PC-3 (cell line): ENCODE data around the gene TMEM42. TPM values are rescaled to one million over a fixed set of nuclear protein-coding genes. Genes with fewer than 3 reads are reported as not detected.

Experiments
- ATAC-seq: fragments of 200-7000 bp; cut with Tn5 transposase; 2 replicates; pipeline ENCODE4 v1.9.1; 2020; ENCODE audit warnings: mild to moderate bottlenecking, moderate library complexity
- BruUV-seq: library from RNA; stranded (reverse); fragments of 400-500 nt; replicated peaks from 2 replicates; lab custom pipeline; 2021; lab: Mats Ljungman, UMichigan
- CTCF ChIA-PET: fragments of 300-600 bp; sonication (Branson Sonifier 250); formaldehyde crosslinking; loops from one replicate; lab custom pipeline; 2022; ENCODE audit warnings: antibody characterized with exemption; lab: Charles Lee
- POLR2A ChIA-PET: fragments of 300-600 bp; sonication (Branson Sonifier 250); formaldehyde crosslinking; loops from one replicate; lab custom pipeline; 2022; ENCODE audit warnings: antibody characterized with exemption; ENCODE audit not compliant: unreplicated experiment; lab: Charles Lee
- DNase-seq: peaks from one replicate; pipeline ENCODE4 v3.0.0-alpha.2; 2015
- H2AFZ ChIP-seq: fragments of 300-600 bp; sonication (generic); 2 replicates; pipeline ENCODE4 v1.6.0; 2016; ENCODE audit warnings: antibody characterized with exemption, low read length
- H3F3A ChIP-seq: fragments of 300-600 bp; sonication (generic); one replicate; pipeline ENCODE4 v1.6.0; 2017; ENCODE audit warnings: antibody characterized with exemption, low read length, control low read depth, mild to moderate bottlenecking; ENCODE audit not compliant: unreplicated experiment
- H3K27ac ChIP-seq: fragments of 300-600 bp; sonication (generic); 2 replicates; pipeline ENCODE4 v1.5.1; 2016; ENCODE audit warnings: mild to moderate bottlenecking, low read length
- H3K27me3 ChIP-seq: fragments of 300-600 bp; sonication (generic); 2 replicates; pipeline ENCODE4 v1.6.1; 2016; ENCODE audit warnings: low read length, mixed read lengths
- H3K36me3 ChIP-seq: fragments of 300-600 bp; sonication (generic); 2 replicates; pipeline ENCODE4 v1.6.1; 2016; ENCODE audit warnings: low read depth, mixed run types, low read length, mixed read lengths
- H3K4me1 ChIP-seq: fragments of 300-600 bp; sonication (generic); 2 replicates; pipeline ENCODE4 v1.5.1; 2016; ENCODE audit warnings: low read length; ENCODE audit not compliant: insufficient read depth
- H3K4me2 ChIP-seq: fragments of 300-600 bp; sonication (generic); 2 replicates; pipeline ENCODE4 v1.6.0; 2016; ENCODE audit warnings: low read length
- H3K4me3 ChIP-seq: fragments of 300-600 bp; sonication (generic); 2 replicates; pipeline ENCODE4 v1.5.1; 2016; ENCODE audit warnings: mild to moderate bottlenecking, low read length, mixed read lengths
- H3K79me2 ChIP-seq: fragments of 300-600 bp; sonication (generic); 2 replicates; pipeline ENCODE4 v1.6.1; 2017; ENCODE audit warnings: low read length, mixed read lengths
- H3K9ac ChIP-seq: fragments of 300-600 bp; sonication (generic); 2 replicates; pipeline ENCODE4 v1.6.0; 2016; ENCODE audit warnings: mild to moderate bottlenecking, low read length
- H3K9me2 ChIP-seq: fragments of 300-600 bp; sonication (generic); replicated peaks from 2 replicates; pipeline ENCODE4 v1.6.1; 2016; ENCODE audit warnings: mixed run types, low read length, mixed read lengths
- H3K9me3 ChIP-seq: fragments of 300-600 bp; sonication (generic); 2 replicates; pipeline ENCODE4 v1.6.1; 2016; ENCODE audit warnings: low read length, mixed read lengths
- H4K20me1 ChIP-seq: fragments of 300-600 bp; sonication (generic); 2 replicates; pipeline ENCODE4 v1.6.1; 2016; ENCODE audit warnings: low read length, mixed read lengths
- EZH2 ChIP-seq: fragments of 300-600 bp; sonication (generic); IDR thresholded peaks from one replicate; pipeline ENCODE4 v1.6.1; 2017; ENCODE audit warnings: antibody characterized with exemption, mild to moderate bottlenecking, low read length; ENCODE audit not compliant: unreplicated experiment
- EZH2phosphoT487 ChIP-seq: fragments of 300-600 bp; sonication (generic); IDR thresholded peaks from 2 replicates; pipeline ENCODE4 v1.6.1; 2018; ENCODE audit warnings: mild to moderate bottlenecking, antibody characterized with exemption, low read length, borderline replicate concordance
- intact Hi-C: fragments of 100-400 bp; cut with micrococcal nuclease; formaldehyde crosslinking; loops from 2 replicates; pipeline ENCODE4 v1.9.0; 2023
- total RNA-seq: library from RNA; depleted of rRNA; stranded (reverse); fragments of >200 nt; gene quantifications from 2 replicates; pipeline ENCODE4 v1.2.3, GENCODE V29; 2014
- TF ChIP-seq, protein P1 (sequence below): fragments of 300-600 bp; sonication (generic); conservative IDR thresholded peaks from 2 replicates; pipeline ENCODE4 v1.5.1; 2017; ENCODE audit warnings: antibody characterized with exemption, low read depth, mild to moderate bottlenecking, low read length

The TMEM42 gene
- total RNA-seq, 1 experiment from 2014 or later = 10.2 TPM

DNA sequence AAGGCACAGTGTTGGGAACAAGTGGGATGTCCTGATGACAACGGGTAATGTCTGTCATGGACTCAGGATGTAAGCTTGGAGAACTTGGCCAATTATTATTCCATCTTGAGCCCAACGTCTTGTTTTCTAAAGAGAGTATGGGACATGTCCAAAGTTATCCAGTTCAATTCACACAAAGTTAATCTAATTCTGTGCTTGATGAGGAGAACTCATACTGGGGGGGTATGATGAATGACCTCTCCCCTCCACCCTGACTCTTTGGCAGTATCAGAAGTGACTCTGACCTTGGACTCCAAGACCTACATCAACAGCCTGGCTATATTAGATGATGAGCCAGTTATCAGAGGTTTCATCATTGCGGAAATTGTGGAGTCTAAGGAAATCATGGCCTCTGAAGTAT is 49.0 kb downstream of the TMEM42 start:
- no peaks in the 10 kb centered on the region for H3K79me2 ChIP-seq
- TF ChIP-seq EZH2phosphoT487 (no peak), EZH2 (no peak)
- TF ChIP-seq, protein P1, sequence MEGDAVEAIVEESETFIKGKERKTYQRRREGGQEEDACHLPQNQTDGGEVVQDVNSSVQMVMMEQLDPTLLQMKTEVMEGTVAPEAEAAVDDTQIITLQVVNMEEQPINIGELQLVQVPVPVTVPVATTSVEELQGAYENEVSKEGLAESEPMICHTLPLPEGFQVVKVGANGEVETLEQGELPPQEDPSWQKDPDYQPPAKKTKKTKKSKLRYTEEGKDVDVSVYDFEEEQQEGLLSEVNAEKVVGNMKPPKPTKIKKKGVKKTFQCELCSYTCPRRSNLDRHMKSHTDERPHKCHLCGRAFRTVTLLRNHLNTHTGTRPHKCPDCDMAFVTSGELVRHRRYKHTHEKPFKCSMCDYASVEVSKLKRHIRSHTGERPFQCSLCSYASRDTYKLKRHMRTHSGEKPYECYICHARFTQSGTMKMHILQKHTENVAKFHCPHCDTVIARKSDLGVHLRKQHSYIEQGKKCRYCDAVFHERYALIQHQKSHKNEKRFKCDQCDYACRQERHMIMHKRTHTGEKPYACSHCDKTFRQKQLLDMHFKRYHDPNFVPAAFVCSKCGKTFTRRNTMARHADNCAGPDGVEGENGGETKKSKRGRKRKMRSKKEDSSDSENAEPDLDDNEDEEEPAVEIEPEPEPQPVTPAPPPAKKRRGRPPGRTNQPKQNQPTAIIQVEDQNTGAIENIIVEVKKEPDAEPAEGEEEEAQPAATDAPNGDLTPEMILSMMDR = no peak
- POLR2A ChIA-PET = no interaction called here
- H3K9me3 ChIP-seq = no peaks in the 10 kb centered on the region
- H3K27me3 ChIP-seq = no peaks in the 10 kb centered on the region
- no peaks in the 10 kb centered on the region for H3K9me2 ChIP-seq
- DNase-seq (no peak), ATAC-seq (no peak)
- peaks cover 11% of the 10 kb centered on the region for H3K4me1 ChIP-seq
- H3F3A ChIP-seq = no peaks in the 10 kb centered on the region
- H3K4me2 ChIP-seq = no peak overlapping the region
- no peak overlapping the region for H3K27ac ChIP-seq
- intact Hi-C loops = no loop called here
- no TSS peak for BruUV-seq
- no peaks in the 10 kb centered on the region for H3K36me3 ChIP-seq
- no peak overlapping the region for H2AFZ ChIP-seq
- no peak overlapping the region for H3K4me3 ChIP-seq
- H3K9ac ChIP-seq = no peak overlapping the region
- no peaks in the 10 kb centered on the region for H4K20me1 ChIP-seq
- CTCF ChIA-PET = no interaction called here

DNA sequence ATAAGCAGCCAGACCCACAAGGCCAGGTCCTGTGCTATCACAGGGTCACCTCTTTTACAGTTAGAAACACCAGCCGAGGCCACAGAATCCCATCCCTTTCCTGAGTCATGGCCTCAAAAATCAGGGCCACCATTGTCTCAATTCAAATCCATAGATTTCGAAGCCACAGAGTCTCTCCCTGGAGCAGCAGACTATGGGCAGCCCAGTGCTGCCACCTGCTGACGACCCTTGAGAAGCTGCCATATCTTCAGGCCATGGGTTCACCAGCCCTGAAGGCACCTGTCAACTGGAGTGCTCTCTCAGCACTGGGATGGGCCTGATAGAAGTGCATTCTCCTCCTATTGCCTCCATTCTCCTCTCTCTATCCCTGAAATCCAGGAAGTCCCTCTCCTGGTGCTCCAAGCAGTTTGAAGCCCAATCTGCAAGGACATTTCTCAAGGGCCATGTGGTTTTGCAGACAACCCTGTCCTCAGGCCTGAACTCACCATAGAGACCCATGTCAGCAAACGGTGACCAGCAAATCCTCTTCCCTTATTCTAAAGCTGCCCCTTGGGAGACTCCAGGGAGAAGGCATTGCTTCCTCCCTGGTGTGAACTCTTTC is 52.3 kb downstream of the TMEM42 start:
- no peaks in the 10 kb centered on the region for H3K79me2 ChIP-seq
- peak; percentile 87 for DNase-seq
- BruUV-seq = no TSS peak
- H3K27ac ChIP-seq = no peak overlapping the region
- no peaks in the 10 kb centered on the region for H3K36me3 ChIP-seq
- no peaks in the 10 kb centered on the region for H4K20me1 ChIP-seq
- no peak overlapping the region for H3K4me3 ChIP-seq
- H3K9me3 ChIP-seq = no peaks in the 10 kb centered on the region
- CTCF ChIA-PET = interaction anchor here (0.5 to 1.4 kb wide), 5 partner anchors 28 to 589 kb away, joined by 3 to 9 read pairs (median 3); no protein-coding TSS in a partner anchor
- H3K4me1 ChIP-seq = no peaks in the 10 kb centered on the region
- POLR2A ChIA-PET = no interaction called here
- peak; percentile 72 for ATAC-seq
- H2AFZ ChIP-seq = no peak overlapping the region
- TF ChIP-seq, protein P1 = peak; percentile 93
- TF ChIP-seq EZH2phosphoT487 (no peak), EZH2 (no peak)
- H3K4me2 ChIP-seq = no peak overlapping the region
- no peaks in the 10 kb centered on the region for H3F3A ChIP-seq
- no peaks in the 10 kb centered on the region for H3K27me3 ChIP-seq
- no peaks in the 10 kb centered on the region for H3K9me2 ChIP-seq
- intact Hi-C loops = loop anchor here (1.0 to 2.0 kb wide), 6 partner anchors 28 to 591 kb away; no protein-coding TSS in a partner anchor
- no peak overlapping the region for H3K9ac ChIP-seq

DNA sequence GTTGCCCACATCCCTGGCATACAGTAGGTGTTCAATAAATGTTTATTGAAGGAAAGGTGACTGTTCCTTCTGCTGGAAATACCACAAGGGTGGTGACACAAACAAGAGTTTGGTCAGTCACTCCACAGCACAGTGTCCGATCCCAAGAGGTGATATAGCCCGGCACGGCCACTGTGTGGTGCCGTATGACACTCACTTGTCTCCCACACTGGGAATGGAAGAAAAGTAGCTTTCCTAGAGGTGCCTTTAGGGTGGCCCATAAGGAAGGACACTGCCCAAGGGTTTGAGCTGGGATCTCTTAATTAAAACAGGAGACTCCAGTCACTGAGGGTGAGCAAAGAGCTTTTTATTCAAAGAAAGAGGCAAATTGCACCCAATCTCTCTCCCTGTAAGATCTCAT is 53.2 kb downstream of the TMEM42 start:
- intact Hi-C loops = loop anchor here (1.0 to 2.0 kb wide), 6 partner anchors 29 to 592 kb away; no protein-coding TSS in a partner anchor
- Histone ChIP-seq H3K79me2 (no peaks in the 10 kb centered on the region), H3K27ac (no peak overlapping the region), H3K9ac (no peak overlapping the region), H4K20me1 (no peaks in the 10 kb centered on the region), H2AFZ (no peak overlapping the region), H3K4me2 (no peak overlapping the region), H3K9me2 (no peaks in the 10 kb centered on the region), H3K36me3 (no peaks in the 10 kb centered on the region), H3K4me1 (no peaks in the 10 kb centered on the region), H3K27me3 (no peaks in the 10 kb centered on the region), H3K4me3 (no peak overlapping the region), H3F3A (no peaks in the 10 kb centered on the region), H3K9me3 (no peaks in the 10 kb centered on the region)
- no TSS peak for BruUV-seq
- ChIA-PET CTCF (interaction anchor here (0.5 to 1.4 kb wide), 9 partner anchors 29 to 242 kb away, joined by 4 to 8 read pairs (median 5); partner anchors contain the start of genes EXOSC7 and ZDHHC3), POLR2A (no interaction called here)
- TF ChIP-seq EZH2phosphoT487 = no peak
- TF ChIP-seq, protein P1 = peak; percentile 77
- DNase-seq (peak; percentile 70), ATAC-seq (peak; percentile 87)
